Measurements from ENCODE around the gene GNG2. TPM values are rescaled to one million over a fixed set of nuclear protein-coding genes. Genes with fewer than 3 reads are reported as not detected.

GNG2 gene
- total RNA-seq, 1 experiment from 2014 or later = 0.23 TPM

DNA sequence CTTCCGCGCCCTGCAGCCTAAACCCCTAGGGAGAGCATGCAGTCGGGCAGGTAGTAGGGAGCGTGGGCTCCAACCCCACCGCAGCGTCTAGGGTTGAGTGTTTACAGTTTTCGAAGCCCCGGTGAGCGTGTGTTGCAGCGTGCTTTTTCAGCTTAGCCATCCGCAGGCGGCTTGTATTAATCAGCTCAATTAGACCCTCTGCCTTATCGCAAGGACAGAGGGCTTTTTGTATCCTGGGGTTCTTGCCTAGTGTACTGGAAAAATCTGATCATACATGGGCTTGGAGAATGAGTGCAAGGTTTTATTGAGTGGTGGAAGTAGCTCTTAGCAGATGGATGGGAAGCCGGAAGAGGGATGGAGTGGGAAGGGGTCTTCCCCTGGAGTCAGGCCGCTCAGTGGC, 44.4 kb upstream of the GNG2 start:
- Histone ChIP-seq H3K27me3 (ENCODE audit: control insufficient read depth, insufficient read depth, low read length) (no peaks in the 10 kb centered on the region), H3K27ac (ENCODE audit: low read length) (no peak overlapping the region), H3K9me3 (ENCODE audit: control insufficient read depth, insufficient read depth, low read depth, low read length) (no peaks in the 10 kb centered on the region), H3K4me3 (ENCODE audit: low read depth in 2 of 2, low read length in 2 of 2) (no peak overlapping the region), H3K36me3 (ENCODE audit: control insufficient read depth, insufficient read depth, low read length) (no peaks in the 10 kb centered on the region), H3K4me1 (ENCODE audit: control insufficient read depth, insufficient read depth, low read length) (no peaks in the 10 kb centered on the region)
- POLR2A ChIA-PET = no interaction called here
- in situ Hi-C loops (cut with HindIII; ENCODE audit: low pct_unique_long_range_greater_than_20kb, low sequenced_read_pairs) (no loop called here), intact Hi-C loops (cut with micrococcal nuclease; ENCODE audit: unreplicated experiment) (loop anchor here (10.0 kb wide), 1 partner anchor 169 kb away; the partner anchor contains the start of gene RTRAF)
- CTCF ChIA-PET = no interaction called here
- TF ChIP-seq, protein P1, sequence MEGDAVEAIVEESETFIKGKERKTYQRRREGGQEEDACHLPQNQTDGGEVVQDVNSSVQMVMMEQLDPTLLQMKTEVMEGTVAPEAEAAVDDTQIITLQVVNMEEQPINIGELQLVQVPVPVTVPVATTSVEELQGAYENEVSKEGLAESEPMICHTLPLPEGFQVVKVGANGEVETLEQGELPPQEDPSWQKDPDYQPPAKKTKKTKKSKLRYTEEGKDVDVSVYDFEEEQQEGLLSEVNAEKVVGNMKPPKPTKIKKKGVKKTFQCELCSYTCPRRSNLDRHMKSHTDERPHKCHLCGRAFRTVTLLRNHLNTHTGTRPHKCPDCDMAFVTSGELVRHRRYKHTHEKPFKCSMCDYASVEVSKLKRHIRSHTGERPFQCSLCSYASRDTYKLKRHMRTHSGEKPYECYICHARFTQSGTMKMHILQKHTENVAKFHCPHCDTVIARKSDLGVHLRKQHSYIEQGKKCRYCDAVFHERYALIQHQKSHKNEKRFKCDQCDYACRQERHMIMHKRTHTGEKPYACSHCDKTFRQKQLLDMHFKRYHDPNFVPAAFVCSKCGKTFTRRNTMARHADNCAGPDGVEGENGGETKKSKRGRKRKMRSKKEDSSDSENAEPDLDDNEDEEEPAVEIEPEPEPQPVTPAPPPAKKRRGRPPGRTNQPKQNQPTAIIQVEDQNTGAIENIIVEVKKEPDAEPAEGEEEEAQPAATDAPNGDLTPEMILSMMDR (IDR thresholded peaks at IDR 0.05) = no peak
- TF ChIP-seq REST (IDR thresholded peaks at IDR 0.05; ENCODE audit: insufficient read depth in 1 of 2, low read depth in 2 of 2, low read length in 1 of 2) (no peak), SIN3A (IDR thresholded peaks at IDR 0.05; ENCODE audit: borderline replicate concordance, insufficient read depth, low read depth, low read length) (no peak), POLR2AphosphoS5 (IDR thresholded peaks at IDR 0.05; ENCODE audit: low read depth, low read length) (no peak), TCF7L2 (IDR thresholded peaks at IDR 0.05; ENCODE audit: low read depth, low read length) (no peak)
- DNase-seq (ENCODE audit: low read depth, low spot score) = no peak
- BruUV-seq (replicated peaks) = no TSS peak
- ATAC-seq = no peak

- ChIA-PET CTCF (no interaction called here), POLR2A (no interaction called here)
- intact Hi-C loops (cut with micrococcal nuclease; ENCODE audit: unreplicated experiment) (loop anchor here (10.0 kb wide), 1 partner anchor 167 kb away; the partner anchor contains the start of gene RTRAF), in situ Hi-C loops (cut with HindIII; ENCODE audit: low pct_unique_long_range_greater_than_20kb, low sequenced_read_pairs) (no loop called here)
- no peak overlapping the region for H3K4me3 ChIP-seq (ENCODE audit: low read depth in 2 of 2, low read length in 2 of 2)
- H3K9me3 ChIP-seq (ENCODE audit: control insufficient read depth, insufficient read depth, low read depth, low read length) = no peaks in the 10 kb centered on the region
- no peak for ATAC-seq
- no peaks in the 10 kb centered on the region for H3K27me3 ChIP-seq (ENCODE audit: control insufficient read depth, insufficient read depth, low read length)
- H3K27ac ChIP-seq (ENCODE audit: low read length) = no peak overlapping the region
- no peaks in the 10 kb centered on the region for H3K36me3 ChIP-seq (ENCODE audit: control insufficient read depth, insufficient read depth, low read length)
- no TSS peak for BruUV-seq (replicated peaks)
- TF ChIP-seq POLR2AphosphoS5 (IDR thresholded peaks at IDR 0.05; ENCODE audit: low read depth, low read length) (no peak), TCF7L2 (IDR thresholded peaks at IDR 0.05; ENCODE audit: low read depth, low read length) (no peak), REST (IDR thresholded peaks at IDR 0.05; ENCODE audit: insufficient read depth in 1 of 2, low read depth in 2 of 2, low read length in 1 of 2) (no peak), SIN3A (IDR thresholded peaks at IDR 0.05; ENCODE audit: borderline replicate concordance, insufficient read depth, low read depth, low read length) (no peak)
- TF ChIP-seq, protein P1 (IDR thresholded peaks at IDR 0.05) = no peak
- no peaks in the 10 kb centered on the region for H3K4me1 ChIP-seq (ENCODE audit: control insufficient read depth, insufficient read depth, low read length)
- DNase-seq (ENCODE audit: low read depth, low spot score) = no peak
Measured at GRCh38 chr14:51817326-51817725, 43.1 kb upstream of the GNG2 start.

All from Panc1 (cell line).